Measurements from ENCODE around the gene PRPF6. TPM values are rescaled to one million over a fixed set of nuclear protein-coding genes. Genes with fewer than 3 reads are reported as not detected.
A peak's percentile ranks its signal among the peaks of the same experiment; 100 is the strongest.

PRPF6 gene
- total and polyA plus RNA-seq, 2 of the 13 experiments (the other 11 are each of a cell fraction or from before 2014, with no cell fraction given), result 63.7 to 101 TPM

GRCh38 chr20:64037199-64037497 is 56.2 kb downstream of the PRPF6 start (continued):
- TF ChIP-seq ZNF230 (CRISPR knock-in tag; IDR thresholded peaks at IDR 0.05), result 0 out of 2 replicates have a peak, but pooled peaks have one; percentile 21
- TF ChIP-seq ZNF331 (CRISPR knock-in tag; IDR thresholded peaks at IDR 0.05), result no peak
- no peak for TF ChIP-seq ZNF251 (CRISPR knock-in tag; IDR thresholded peaks at IDR 0.05)
- no peak for TF ChIP-seq EZH2 (conservative IDR thresholded peaks at IDR 0.05; ENCODE audit: low read depth, low read length)
- 0 out of 2 replicates have a peak, but pooled peaks have one; percentile 48 for TF ChIP-seq ZNF138 (CRISPR knock-in tag; IDR thresholded peaks at IDR 0.05; ENCODE audit: low read depth)
- TF ChIP-seq ZNF260 (CRISPR knock-in tag; IDR thresholded peaks at IDR 0.05; ENCODE audit: borderline replicate concordance, low read depth), result peak; percentile 55; the same call in 1 of the 2 replicates
- TF ChIP-seq PAF1 (CRISPR knock-in tag; IDR thresholded peaks at IDR 0.05), result no peak
- TF ChIP-seq KLF11 (CRISPR knock-in tag; IDR thresholded peaks at IDR 0.05), result no peak
- no peak for TF ChIP-seq RXRB (CRISPR knock-in tag; IDR thresholded peaks at IDR 0.05; ENCODE audit: borderline replicate concordance)
- TF ChIP-seq TRIM22 (IDR thresholded peaks at IDR 0.05), result no peak
- no peak for TF ChIP-seq U2AF1 (optimal IDR thresholded peaks at IDR 0.05; ENCODE audit: low read depth, low read length)
- TF ChIP-seq ZBTB21 (CRISPR knock-in tag; IDR thresholded peaks at IDR 0.05), result no peak
- no peak for TF ChIP-seq MZF1 (CRISPR knock-in tag; IDR thresholded peaks at IDR 0.05; ENCODE audit: borderline replicate concordance)
- TF ChIP-seq GABPA (IDR thresholded peaks at IDR 0.05; ENCODE audit: low read depth, low read length), result no peak
- TF ChIP-seq GABPA (CRISPR knock-in tag; IDR thresholded peaks at IDR 0.05; ENCODE audit: low read depth), result no peak
- TF ChIP-seq, protein P1, sequence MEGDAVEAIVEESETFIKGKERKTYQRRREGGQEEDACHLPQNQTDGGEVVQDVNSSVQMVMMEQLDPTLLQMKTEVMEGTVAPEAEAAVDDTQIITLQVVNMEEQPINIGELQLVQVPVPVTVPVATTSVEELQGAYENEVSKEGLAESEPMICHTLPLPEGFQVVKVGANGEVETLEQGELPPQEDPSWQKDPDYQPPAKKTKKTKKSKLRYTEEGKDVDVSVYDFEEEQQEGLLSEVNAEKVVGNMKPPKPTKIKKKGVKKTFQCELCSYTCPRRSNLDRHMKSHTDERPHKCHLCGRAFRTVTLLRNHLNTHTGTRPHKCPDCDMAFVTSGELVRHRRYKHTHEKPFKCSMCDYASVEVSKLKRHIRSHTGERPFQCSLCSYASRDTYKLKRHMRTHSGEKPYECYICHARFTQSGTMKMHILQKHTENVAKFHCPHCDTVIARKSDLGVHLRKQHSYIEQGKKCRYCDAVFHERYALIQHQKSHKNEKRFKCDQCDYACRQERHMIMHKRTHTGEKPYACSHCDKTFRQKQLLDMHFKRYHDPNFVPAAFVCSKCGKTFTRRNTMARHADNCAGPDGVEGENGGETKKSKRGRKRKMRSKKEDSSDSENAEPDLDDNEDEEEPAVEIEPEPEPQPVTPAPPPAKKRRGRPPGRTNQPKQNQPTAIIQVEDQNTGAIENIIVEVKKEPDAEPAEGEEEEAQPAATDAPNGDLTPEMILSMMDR (CRISPR knock-in tag; IDR thresholded peaks at IDR 0.05), result peak; percentile 39; the same call in 1 of the 2 replicates
- TF ChIP-seq SOX5 (CRISPR knock-in tag; IDR thresholded peaks at IDR 0.05; ENCODE audit: borderline replicate concordance), result no peak
- 0 out of 2 replicates have a peak, but pooled peaks have one; percentile 11 for TF ChIP-seq NAIF1 (CRISPR knock-in tag; IDR thresholded peaks at IDR 0.05; ENCODE audit: borderline replicate concordance)
- no peak for TF ChIP-seq ZNF567 (CRISPR knock-in tag; IDR thresholded peaks at IDR 0.05; ENCODE audit: borderline replicate concordance)
- TF ChIP-seq CCAR2 (optimal IDR thresholded peaks at IDR 0.05; ENCODE audit: low read depth, low read length), result no peak
- TF ChIP-seq, protein P2, sequence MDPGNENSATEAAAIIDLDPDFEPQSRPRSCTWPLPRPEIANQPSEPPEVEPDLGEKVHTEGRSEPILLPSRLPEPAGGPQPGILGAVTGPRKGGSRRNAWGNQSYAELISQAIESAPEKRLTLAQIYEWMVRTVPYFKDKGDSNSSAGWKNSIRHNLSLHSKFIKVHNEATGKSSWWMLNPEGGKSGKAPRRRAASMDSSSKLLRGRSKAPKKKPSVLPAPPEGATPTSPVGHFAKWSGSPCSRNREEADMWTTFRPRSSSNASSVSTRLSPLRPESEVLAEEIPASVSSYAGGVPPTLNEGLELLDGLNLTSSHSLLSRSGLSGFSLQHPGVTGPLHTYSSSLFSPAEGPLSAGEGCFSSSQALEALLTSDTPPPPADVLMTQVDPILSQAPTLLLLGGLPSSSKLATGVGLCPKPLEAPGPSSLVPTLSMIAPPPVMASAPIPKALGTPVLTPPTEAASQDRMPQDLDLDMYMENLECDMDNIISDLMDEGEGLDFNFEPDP (CRISPR knock-in tag; conservative IDR thresholded peaks at IDR 0.05), result no peak
- TF ChIP-seq HOXA5 (CRISPR knock-in tag; IDR thresholded peaks at IDR 0.05), result 0 out of 2 replicates have a peak, but pooled peaks have one; percentile 34
- TF ChIP-seq RBM22 (optimal IDR thresholded peaks at IDR 0.05; ENCODE audit: low read length), result peak; percentile 84
- no peak for TF ChIP-seq RBM39 (IDR thresholded peaks at IDR 0.05; ENCODE audit: low read depth, low read length, poor library complexity, severe bottlenecking)
- TF ChIP-seq SAP130 (CRISPR knock-in tag; IDR thresholded peaks at IDR 0.05; ENCODE audit: low read depth), result no peak
- TF ChIP-seq KDM3A (CRISPR knock-in tag; IDR thresholded peaks at IDR 0.05; ENCODE audit: low read depth), result peak; percentile 12; the same call in 1 of the 2 replicates
- TF ChIP-seq ZFP36 (IDR thresholded peaks at IDR 0.05; ENCODE audit: borderline replicate concordance, low read depth, low read length, partially characterized antibody), result no peak
- TF ChIP-seq CERS6 (CRISPR knock-in tag; IDR thresholded peaks at IDR 0.05), result no peak
- TF ChIP-seq KLF15 (CRISPR knock-in tag; IDR thresholded peaks at IDR 0.05; ENCODE audit: borderline replicate concordance), result no peak

Data from HepG2 (cell line).